Measurements from ENCODE around the gene DNASE1. TPM values are rescaled to one million over a fixed set of nuclear protein-coding genes. Genes with fewer than 3 reads are reported as not detected.

The DNASE1 gene
- total RNA-seq, 1 experiment from 2014 or later, result 11.0 TPM

DNA sequence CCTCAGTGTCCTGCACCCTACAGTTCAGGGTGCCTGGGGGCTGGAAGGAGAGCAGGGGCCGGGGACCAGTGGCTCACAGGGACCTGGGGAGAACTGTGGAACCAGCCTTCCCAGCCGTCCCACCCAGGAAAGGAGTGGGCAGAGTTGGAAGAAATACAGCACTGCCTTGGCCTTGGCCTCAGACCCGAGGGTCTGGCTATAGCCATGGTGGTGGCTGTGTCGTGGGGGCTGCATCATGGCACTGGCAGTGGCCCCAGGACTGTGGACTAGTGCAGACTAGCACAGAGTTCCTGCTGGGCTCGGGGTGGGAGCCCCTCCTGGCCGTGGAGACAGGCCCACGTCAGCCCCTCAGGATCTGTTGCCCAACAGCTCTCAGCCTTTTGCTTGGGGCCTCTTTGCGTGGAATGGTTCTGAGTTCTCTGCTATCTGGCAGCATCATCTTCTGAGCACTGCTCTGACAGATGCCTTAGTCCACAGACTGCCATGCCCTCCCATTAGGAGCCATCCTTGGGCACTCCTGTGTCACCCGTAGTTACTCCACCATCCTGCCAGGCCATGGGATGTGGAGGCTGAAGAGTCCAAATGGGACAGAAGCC lies 12.6 kb upstream of the DNASE1 start:
- H3K9me2 ChIP-seq (ENCODE audit: insufficient read depth), result no peaks in the 10 kb centered on the region
- intact Hi-C loops (cut with micrococcal nuclease), result no loop called here
- no peak overlapping the region for H2AFZ ChIP-seq (ENCODE audit: low read depth, low read length, poor library complexity, severe bottlenecking)
- RAD21 ChIA-PET (ENCODE audit: low non-redundant PET in 1 of 2, low total read pairs in 2 of 2, uncharacterized antibody in 2 of 2, unreplicated experiment in 2 of 2), result no interaction called here
- ATAC-seq (no peak), DNase-seq (ENCODE audit: low read depth, low spot score) (no peak)
- TF ChIP-seq EZH2 (IDR thresholded peaks at IDR 0.05), result no peak
- no peaks in the 10 kb centered on the region for H3K9me3 ChIP-seq (ENCODE audit: control insufficient read depth in 1 of 2, insufficient read depth in 1 of 2, low read depth in 1 of 2, low read length in 2 of 2)
- peak overlapping the region; percentile 69; the same call in 1 of the 2 replicates for H3K4me2 ChIP-seq (ENCODE audit: low read length)
- no peaks in the 10 kb centered on the region for H3K79me2 ChIP-seq (ENCODE audit: insufficient read depth, low read length)
- H3K27me3 ChIP-seq (ENCODE audit: insufficient read depth, low read length), result no peaks in the 10 kb centered on the region
- CTCF ChIA-PET, result no interaction called here
- H4K20me1 ChIP-seq (ENCODE audit: insufficient read depth), result no peaks in the 10 kb centered on the region
- peaks cover 43 to 45% of the 10 kb centered on the region in 2 experiments for H3K4me1 ChIP-seq (ENCODE audit: control insufficient read depth in 1 of 2, insufficient read depth in 2 of 2, low read length in 2 of 2)
- BruUV-seq (replicated peaks), result no TSS peak
- no peaks in the 10 kb centered on the region for H3K36me3 ChIP-seq (ENCODE audit: control insufficient read depth in 1 of 2, insufficient read depth in 2 of 2, low read length in 2 of 2)
- no peak overlapping the region for H3K4me3 ChIP-seq (replicated peaks in 1 of 2; ENCODE audit: low read depth in 1 of 2, low read length in 2 of 2)
- POLR2A ChIA-PET, result no interaction called here
- H3K27ac ChIP-seq (ENCODE audit: low read depth, low read length), result no peak overlapping the region; the same call in 1 of the 2 replicates
- H3K9ac ChIP-seq (ENCODE audit: low read length), result no peak overlapping the region

DNA sequence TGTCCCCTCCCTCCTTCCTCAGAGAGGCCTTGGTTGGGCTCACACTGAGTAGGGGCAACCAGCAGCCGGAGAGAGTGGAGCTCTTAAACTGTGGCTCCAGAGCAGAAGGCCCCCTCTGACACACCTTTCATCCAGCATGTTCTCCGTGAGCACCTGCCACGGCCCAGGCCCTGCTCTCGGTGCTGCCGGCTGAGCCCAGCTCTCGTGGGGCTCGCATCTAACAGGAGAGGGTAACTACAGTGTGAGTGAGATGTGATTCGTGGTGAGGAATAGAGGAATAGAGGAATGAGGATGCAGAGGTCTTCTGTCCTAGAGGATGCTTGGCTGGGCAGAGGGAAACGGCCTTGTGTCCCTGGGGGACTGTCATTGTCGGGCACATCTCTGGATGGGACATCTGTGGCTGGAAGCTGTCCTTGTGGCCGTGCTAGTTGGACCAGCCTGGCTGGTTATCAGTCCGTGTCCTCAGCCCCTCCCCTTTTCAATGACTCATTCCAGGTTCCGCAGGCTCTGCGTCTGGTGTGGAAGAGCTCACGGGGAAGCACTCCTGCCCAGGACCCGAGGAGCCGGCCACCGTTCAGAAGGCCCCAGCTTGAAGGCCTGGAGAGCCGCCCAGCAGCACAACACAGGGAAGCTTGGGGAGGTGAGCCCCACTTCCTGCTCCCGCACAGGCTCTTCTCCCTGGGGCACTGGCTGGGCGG lies 11.9 kb upstream of the DNASE1 start:
- H3K9me2 ChIP-seq (ENCODE audit: insufficient read depth), result no peaks in the 10 kb centered on the region
- no peaks in the 10 kb centered on the region for H3K9me3 ChIP-seq (ENCODE audit: control insufficient read depth in 1 of 2, insufficient read depth in 1 of 2, low read depth in 1 of 2, low read length in 2 of 2)
- no peaks in the 10 kb centered on the region for H3K79me2 ChIP-seq (ENCODE audit: insufficient read depth, low read length)
- TF ChIP-seq JUND (IDR thresholded peaks at IDR 0.05) (peak; percentile 78), ELF1 (IDR thresholded peaks at IDR 0.05; ENCODE audit: borderline replicate concordance, low read depth) (no peak), EGR1 (IDR thresholded peaks at IDR 0.05; ENCODE audit: low read depth) (no peak), TCF7L2 (IDR thresholded peaks at IDR 0.05; ENCODE audit: borderline replicate concordance, extremely low read depth, insufficient read depth, insufficient read length) (no peak), FOSL1 (IDR thresholded peaks at IDR 0.05; ENCODE audit: low read depth) (peak; percentile 67), SP1 (IDR thresholded peaks at IDR 0.05; ENCODE audit: low read depth) (peak; percentile 66), SRF (IDR thresholded peaks at IDR 0.05; ENCODE audit: low read depth) (no peak)
- TF ChIP-seq, protein P1, sequence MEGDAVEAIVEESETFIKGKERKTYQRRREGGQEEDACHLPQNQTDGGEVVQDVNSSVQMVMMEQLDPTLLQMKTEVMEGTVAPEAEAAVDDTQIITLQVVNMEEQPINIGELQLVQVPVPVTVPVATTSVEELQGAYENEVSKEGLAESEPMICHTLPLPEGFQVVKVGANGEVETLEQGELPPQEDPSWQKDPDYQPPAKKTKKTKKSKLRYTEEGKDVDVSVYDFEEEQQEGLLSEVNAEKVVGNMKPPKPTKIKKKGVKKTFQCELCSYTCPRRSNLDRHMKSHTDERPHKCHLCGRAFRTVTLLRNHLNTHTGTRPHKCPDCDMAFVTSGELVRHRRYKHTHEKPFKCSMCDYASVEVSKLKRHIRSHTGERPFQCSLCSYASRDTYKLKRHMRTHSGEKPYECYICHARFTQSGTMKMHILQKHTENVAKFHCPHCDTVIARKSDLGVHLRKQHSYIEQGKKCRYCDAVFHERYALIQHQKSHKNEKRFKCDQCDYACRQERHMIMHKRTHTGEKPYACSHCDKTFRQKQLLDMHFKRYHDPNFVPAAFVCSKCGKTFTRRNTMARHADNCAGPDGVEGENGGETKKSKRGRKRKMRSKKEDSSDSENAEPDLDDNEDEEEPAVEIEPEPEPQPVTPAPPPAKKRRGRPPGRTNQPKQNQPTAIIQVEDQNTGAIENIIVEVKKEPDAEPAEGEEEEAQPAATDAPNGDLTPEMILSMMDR (IDR thresholded peaks at IDR 0.05 in 2 of 3, conservative IDR thresholded peaks at IDR 0.05 in 1 of 3; ENCODE audit: borderline replicate concordance in 1 of 3, insufficient read depth in 1 of 3, low read depth in 2 of 3, low read length in 2 of 3), result no peak
- H3K4me1 ChIP-seq (ENCODE audit: control insufficient read depth in 1 of 2, insufficient read depth in 2 of 2, low read length in 2 of 2), result peaks cover 44 to 46% of the 10 kb centered on the region in 2 experiments
- no peak overlapping the region for H2AFZ ChIP-seq (ENCODE audit: low read depth, low read length, poor library complexity, severe bottlenecking)
- H4K20me1 ChIP-seq (ENCODE audit: insufficient read depth), result no peaks in the 10 kb centered on the region
- no peaks in the 10 kb centered on the region for H3K27me3 ChIP-seq (ENCODE audit: insufficient read depth, low read length)
- peak overlapping the region; percentile 60; the same call in 1 of the 2 replicates for H3K27ac ChIP-seq (ENCODE audit: low read depth, low read length)
- H3K36me3 ChIP-seq (ENCODE audit: control insufficient read depth in 1 of 2, insufficient read depth in 2 of 2, low read length in 2 of 2), result no peaks in the 10 kb centered on the region
- intact Hi-C loops (cut with micrococcal nuclease), result no loop called here
- H3K9ac ChIP-seq (ENCODE audit: low read length), result peak overlapping the region; percentile 12; the same call in 1 of the 2 replicates
- H3K4me3 ChIP-seq (replicated peaks in 1 of 2; ENCODE audit: low read depth in 1 of 2, low read length in 2 of 2), result peak overlapping the region in 1 of 2 experiments; percentile 29; a peak in 1 of 4 replicates
- RAD21 ChIA-PET (ENCODE audit: low non-redundant PET in 1 of 2, low total read pairs in 2 of 2, uncharacterized antibody in 2 of 2, unreplicated experiment in 2 of 2), result no interaction called here
- peak overlapping the region; percentile 69 for H3K4me2 ChIP-seq (ENCODE audit: low read length)
- BruUV-seq (replicated peaks), result no TSS peak
- ATAC-seq (peak; percentile 83), DNase-seq (ENCODE audit: low read depth, low spot score) (peak; percentile 28)
- POLR2A ChIA-PET, result no interaction called here
- CTCF ChIA-PET, result interaction anchor here (1.5 kb wide), 1 partner anchor 11 kb away, joined by 7 read pairs; no protein-coding TSS in a partner anchor

Measured in HCT116 (cell line).